GM23338 (cell line): ENCODE measurements around the gene ARPC1A. TPM values are rescaled to one million over a fixed set of nuclear protein-coding genes. Genes with fewer than 3 reads are reported as not detected.

ENCODE experiments used
- ATAC-seq: fragments of 200-7000 bp; cut with Tn5 transposase; 3 replicates; pipeline ENCODE4 v1.9.1; 2020
- DNase-seq: peaks from one replicate; pipeline ENCODE4 v3.0.0-alpha.2; 2015; ENCODE audit warnings: low spot score
- H2AFZ ChIP-seq: fragments of 200-600 bp; sonication (generic); 2 replicates; pipeline ENCODE4 v1.8.0; 2016; ENCODE audit warnings: antibody characterized with exemption, mild to moderate bottlenecking, moderate library complexity
- H3F3A ChIP-seq: fragments of 200-600 bp; sonication (generic); replicated peaks from 2 replicates; pipeline ENCODE4 v1.8.0; 2017; ENCODE audit warnings: antibody characterized with exemption, mixed run types, low read depth
- H3K27ac ChIP-seq: fragments of 200-600 bp; sonication (generic); 2 replicates; pipeline ENCODE4 v1.6.1; 2016; ENCODE audit warnings: low read depth
- H3K27me3 ChIP-seq: fragments of 200-600 bp; sonication (generic); 2 replicates; pipeline ENCODE4 v1.8.0; 2016; ENCODE audit warnings: mild to moderate bottlenecking, mixed run types, moderate library complexity; ENCODE audit not compliant: insufficient read depth
- H3K36me3 ChIP-seq: fragments of 200-600 bp; sonication (generic); 2 replicates; pipeline ENCODE4 v1.8.0; 2016; ENCODE audit warnings: mild to moderate bottlenecking; ENCODE audit not compliant: insufficient read depth
- H3K4me1 ChIP-seq: fragments of 200-600 bp; sonication (generic); 2 replicates; pipeline ENCODE4 v1.8.0; 2016; ENCODE audit warnings: mild to moderate bottlenecking, moderate library complexity; ENCODE audit not compliant: insufficient read depth
- H3K4me2 ChIP-seq: fragments of 200-600 bp; sonication (generic); 2 replicates; pipeline ENCODE4 v1.7.1; 2017; ENCODE audit warnings: mixed run types
- H3K4me3 ChIP-seq: fragments of 200-600 bp; sonication (generic); 2 replicates; pipeline ENCODE4 v1.6.1; 2016; ENCODE audit warnings: mixed run types
- H3K79me2 ChIP-seq: fragments of 200-600 bp; sonication (generic); replicated peaks from 2 replicates; pipeline ENCODE4 v1.8.0; 2017; ENCODE audit warnings: mild to moderate bottlenecking; ENCODE audit not compliant: insufficient read depth
- H3K9me2 ChIP-seq: fragments of 200-600 bp; sonication (generic); 2 replicates; pipeline ENCODE4 v1.8.0; 2017; ENCODE audit not compliant: insufficient read depth
- H4K20me1 ChIP-seq: fragments of 200-600 bp; sonication (generic); replicated peaks from 2 replicates; pipeline ENCODE4 v1.8.0; 2017; ENCODE audit warnings: mild to moderate bottlenecking; ENCODE audit not compliant: insufficient read depth
- H3K27ac Mint-ChIP-seq: 2 replicates; pipeline ENCODE4 v1.8.0; 2020; ENCODE audit warnings: inconsistent platforms, mild to moderate bottlenecking, moderate library complexity, mixed read lengths
- H3K27me3 Mint-ChIP-seq: 3 replicates; pipeline ENCODE4 v1.8.0; 2022; ENCODE audit warnings: low read depth, mild to moderate bottlenecking, moderate library complexity, mixed read lengths, inconsistent platforms; ENCODE audit not compliant: insufficient read depth, poor library complexity
- H3K36me3 Mint-ChIP-seq: 3 replicates; pipeline ENCODE4 v1.8.0; 2021; ENCODE audit warnings: low read depth, mild to moderate bottlenecking, inconsistent platforms, moderate library complexity, mixed read lengths
- H3K4me1 Mint-ChIP-seq: 3 replicates; pipeline ENCODE4 v1.8.0; 2020; ENCODE audit warnings: mild to moderate bottlenecking, inconsistent platforms, mixed read lengths
- H3K4me3 Mint-ChIP-seq: 3 replicates; pipeline ENCODE4 v1.8.0; 2021; ENCODE audit warnings: moderate library complexity, mild to moderate bottlenecking, inconsistent platforms, mixed read lengths
- H3K9me3 Mint-ChIP-seq: 3 replicates; pipeline ENCODE4 v1.8.0; 2020; ENCODE audit warnings: moderate library complexity, mild to moderate bottlenecking, inconsistent platforms, mixed read lengths
- NANOG ChIP-seq: IDR thresholded peaks from 2 replicates; pipeline ENCODE4 v1.6.1; 2016; ENCODE audit warnings: antibody characterized with exemption, borderline replicate concordance
- POLR2AphosphoS5 ChIP-seq: IDR thresholded peaks from 2 replicates; pipeline ENCODE4 v1.6.1; 2016; ENCODE audit warnings: antibody characterized with exemption, low read depth
- polyA plus RNA-seq: library from polyadenylated mRNA; unstranded; fragments of >200 nt; fragmentation: Nextera tagmentation; extraction: Ambion mirVana; gene quantifications from 2 replicates; pipeline ENCODE4 v1.2.1, GENCODE V29; 2016
- total RNA-seq: library from RNA; depleted of rRNA; stranded (reverse); fragments of >200 nt; shearing (Covaris generic); gene quantifications from 2 replicates; pipeline ENCODE4 v1.2.3, GENCODE V29; 2014
- TF ChIP-seq, protein P1 (sequence below): IDR thresholded peaks from one replicate; pipeline ENCODE4 v1.6.1; 2018; ENCODE audit warnings: antibody characterized with exemption; ENCODE audit not compliant: unreplicated experiment
- TF ChIP-seq, protein P2 (sequence below): IDR thresholded peaks from 2 replicates; pipeline ENCODE4 v1.6.1; 2016; ENCODE audit warnings: antibody characterized with exemption

ARPC1A gene
- total and polyA plus RNA-seq, 2 experiments from 2014 or later, result 108 to 210 TPM

DNA sequence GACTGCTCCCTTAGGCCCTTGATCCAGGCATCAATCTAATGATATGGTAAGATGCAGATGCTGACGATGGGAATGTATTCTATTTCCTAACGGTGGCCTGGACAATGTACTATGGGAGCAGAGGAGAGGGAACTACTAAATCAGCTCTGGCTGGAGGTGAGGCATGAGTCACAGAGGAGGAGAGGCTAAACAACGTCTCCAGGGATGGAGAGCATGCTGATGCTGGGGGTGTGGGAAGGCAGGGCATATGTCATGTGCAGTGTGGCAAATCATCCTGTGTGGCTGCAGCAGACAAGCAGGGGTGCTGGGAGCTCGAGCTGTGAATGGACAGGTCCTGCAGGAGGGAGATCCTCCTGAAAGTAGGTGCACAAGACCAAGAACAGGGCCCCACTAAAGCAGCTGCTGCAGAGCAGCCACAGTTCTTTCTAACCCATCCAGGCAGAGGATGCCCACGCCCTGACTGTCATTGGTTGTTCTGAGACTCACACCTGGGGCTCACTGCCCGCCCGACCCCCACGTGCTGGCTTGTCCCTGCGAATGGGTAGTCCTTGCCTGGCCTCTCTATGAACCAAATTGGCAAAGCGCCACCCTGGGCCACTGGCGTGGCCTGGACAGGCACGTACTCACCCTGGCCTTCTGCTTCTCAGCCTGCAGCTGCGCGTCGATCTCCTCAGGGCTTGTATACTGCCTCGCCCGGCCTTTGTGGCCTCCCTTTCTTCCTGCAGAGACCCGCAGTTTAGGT lies 78.7 kb downstream of the ARPC1A start:
- Histone ChIP-seq H3K4me2 (no peak overlapping the region), H3K4me3 (no peak overlapping the region), H4K20me1 (peaks cover 31% of the 10 kb centered on the region), H3K27ac (no peak overlapping the region), H3K79me2 (peaks cover 56% of the 10 kb centered on the region), H3K36me3 (peaks cover 27% of the 10 kb centered on the region), H3K9me2 (no peaks in the 10 kb centered on the region), H3K4me1 (peaks cover 16% of the 10 kb centered on the region), H2AFZ (no peak overlapping the region), H3K27me3 (no peaks in the 10 kb centered on the region), H3F3A (peaks cover 23% of the 10 kb centered on the region)
- ATAC-seq (no peak), DNase-seq (no peak)
- Mint-ChIP-seq H3K36me3 (peaks cover 64% of the 10 kb centered on the region), H3K27me3 (peaks cover 13% of the 10 kb centered on the region), H3K27ac (no peak overlapping the region), H3K4me3 (no peak overlapping the region; the same call in 2 of the 3 replicates), H3K4me1 (peaks cover 14% of the 10 kb centered on the region), H3K9me3 (no peaks in the 10 kb centered on the region)
- TF ChIP-seq NANOG, result no peak
- no peak; the same call in 1 of the 2 replicates for TF ChIP-seq POLR2AphosphoS5

DNA sequence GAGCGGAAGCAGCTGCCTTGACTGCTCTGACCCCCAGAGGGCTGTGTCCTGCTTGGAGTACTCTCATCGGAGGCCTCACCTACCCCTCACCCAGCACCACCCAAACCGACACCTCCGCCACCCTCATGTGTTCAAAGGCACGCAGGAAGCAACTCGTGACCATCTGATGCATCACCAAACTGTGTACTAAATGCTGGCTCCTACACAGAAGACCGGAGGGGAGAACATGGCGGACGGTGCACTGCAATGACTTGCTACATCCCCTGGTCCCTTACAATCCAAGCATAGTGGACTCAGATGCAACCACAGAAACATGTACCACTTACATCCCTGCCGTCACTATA lies 79.3 kb downstream of the ARPC1A start:
- H3K4me2 ChIP-seq, result no peak overlapping the region

More for the DNA sequence above, 79.3 kb downstream of the ARPC1A start:
- Mint-ChIP-seq H3K4me3 (no peak overlapping the region), H3K27me3 (peaks cover 13% of the 10 kb centered on the region), H3K36me3 (peaks cover 62% of the 10 kb centered on the region), H3K27ac (no peak overlapping the region), H3K4me1 (peaks cover 16% of the 10 kb centered on the region), H3K9me3 (no peaks in the 10 kb centered on the region)
- Histone ChIP-seq H3K36me3 (peaks cover 27% of the 10 kb centered on the region), H3K27ac (no peak overlapping the region), H3F3A (peaks cover 21% of the 10 kb centered on the region), H3K4me3 (no peak overlapping the region), H2AFZ (no peak overlapping the region), H3K27me3 (no peaks in the 10 kb centered on the region), H4K20me1 (peaks cover 31% of the 10 kb centered on the region), H3K4me1 (peaks cover 18% of the 10 kb centered on the region), H3K9me2 (no peaks in the 10 kb centered on the region), H3K79me2 (peaks cover 62% of the 10 kb centered on the region)
- ATAC-seq (no peak), DNase-seq (no peak)
- TF ChIP-seq, protein P1, sequence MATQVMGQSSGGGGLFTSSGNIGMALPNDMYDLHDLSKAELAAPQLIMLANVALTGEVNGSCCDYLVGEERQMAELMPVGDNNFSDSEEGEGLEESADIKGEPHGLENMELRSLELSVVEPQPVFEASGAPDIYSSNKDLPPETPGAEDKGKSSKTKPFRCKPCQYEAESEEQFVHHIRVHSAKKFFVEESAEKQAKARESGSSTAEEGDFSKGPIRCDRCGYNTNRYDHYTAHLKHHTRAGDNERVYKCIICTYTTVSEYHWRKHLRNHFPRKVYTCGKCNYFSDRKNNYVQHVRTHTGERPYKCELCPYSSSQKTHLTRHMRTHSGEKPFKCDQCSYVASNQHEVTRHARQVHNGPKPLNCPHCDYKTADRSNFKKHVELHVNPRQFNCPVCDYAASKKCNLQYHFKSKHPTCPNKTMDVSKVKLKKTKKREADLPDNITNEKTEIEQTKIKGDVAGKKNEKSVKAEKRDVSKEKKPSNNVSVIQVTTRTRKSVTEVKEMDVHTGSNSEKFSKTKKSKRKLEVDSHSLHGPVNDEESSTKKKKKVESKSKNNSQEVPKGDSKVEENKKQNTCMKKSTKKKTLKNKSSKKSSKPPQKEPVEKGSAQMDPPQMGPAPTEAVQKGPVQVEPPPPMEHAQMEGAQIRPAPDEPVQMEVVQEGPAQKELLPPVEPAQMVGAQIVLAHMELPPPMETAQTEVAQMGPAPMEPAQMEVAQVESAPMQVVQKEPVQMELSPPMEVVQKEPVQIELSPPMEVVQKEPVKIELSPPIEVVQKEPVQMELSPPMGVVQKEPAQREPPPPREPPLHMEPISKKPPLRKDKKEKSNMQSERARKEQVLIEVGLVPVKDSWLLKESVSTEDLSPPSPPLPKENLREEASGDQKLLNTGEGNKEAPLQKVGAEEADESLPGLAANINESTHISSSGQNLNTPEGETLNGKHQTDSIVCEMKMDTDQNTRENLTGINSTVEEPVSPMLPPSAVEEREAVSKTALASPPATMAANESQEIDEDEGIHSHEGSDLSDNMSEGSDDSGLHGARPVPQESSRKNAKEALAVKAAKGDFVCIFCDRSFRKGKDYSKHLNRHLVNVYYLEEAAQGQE, result no peak
- TF ChIP-seq, protein P2, sequence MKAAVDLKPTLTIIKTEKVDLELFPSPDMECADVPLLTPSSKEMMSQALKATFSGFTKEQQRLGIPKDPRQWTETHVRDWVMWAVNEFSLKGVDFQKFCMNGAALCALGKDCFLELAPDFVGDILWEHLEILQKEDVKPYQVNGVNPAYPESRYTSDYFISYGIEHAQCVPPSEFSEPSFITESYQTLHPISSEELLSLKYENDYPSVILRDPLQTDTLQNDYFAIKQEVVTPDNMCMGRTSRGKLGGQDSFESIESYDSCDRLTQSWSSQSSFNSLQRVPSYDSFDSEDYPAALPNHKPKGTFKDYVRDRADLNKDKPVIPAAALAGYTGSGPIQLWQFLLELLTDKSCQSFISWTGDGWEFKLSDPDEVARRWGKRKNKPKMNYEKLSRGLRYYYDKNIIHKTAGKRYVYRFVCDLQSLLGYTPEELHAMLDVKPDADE, result no peak
